ENCODE data around the gene KDM3B.

KDM3B gene

DNA sequence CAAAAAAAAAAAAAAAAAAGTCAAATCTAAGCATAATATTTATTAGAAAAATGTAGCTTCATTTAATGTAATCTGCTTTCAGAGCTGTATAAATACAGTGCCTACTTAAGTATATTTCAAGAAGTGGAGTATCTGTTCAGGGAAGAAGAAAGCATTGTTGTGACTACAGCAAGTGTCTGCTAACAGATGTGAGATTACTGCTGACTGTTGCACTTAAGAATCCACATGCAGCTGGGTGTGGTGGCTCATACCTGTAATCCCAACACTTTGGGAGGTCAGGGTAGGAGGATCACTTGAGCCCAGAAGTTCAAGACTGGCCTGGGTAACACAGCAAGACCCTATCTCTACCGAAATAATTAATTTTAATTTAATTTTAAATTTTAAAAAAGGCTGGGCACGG lies 19.0 kb downstream of the KDM3B start:
- no peak for DNase-seq (ENCODE audit: low read depth, low spot score)
- ChIA-PET POLR2A (no interaction called here), CTCF (interaction anchor here (5.9 kb wide), 1 partner anchor 18 kb away, joined by 70 read pairs; the partner anchor contains the start of gene KDM3B)
- H3K4me3 ChIP-seq (ENCODE audit: low read depth, low read length) = no peak overlapping the region
- TF ChIP-seq, protein P1, sequence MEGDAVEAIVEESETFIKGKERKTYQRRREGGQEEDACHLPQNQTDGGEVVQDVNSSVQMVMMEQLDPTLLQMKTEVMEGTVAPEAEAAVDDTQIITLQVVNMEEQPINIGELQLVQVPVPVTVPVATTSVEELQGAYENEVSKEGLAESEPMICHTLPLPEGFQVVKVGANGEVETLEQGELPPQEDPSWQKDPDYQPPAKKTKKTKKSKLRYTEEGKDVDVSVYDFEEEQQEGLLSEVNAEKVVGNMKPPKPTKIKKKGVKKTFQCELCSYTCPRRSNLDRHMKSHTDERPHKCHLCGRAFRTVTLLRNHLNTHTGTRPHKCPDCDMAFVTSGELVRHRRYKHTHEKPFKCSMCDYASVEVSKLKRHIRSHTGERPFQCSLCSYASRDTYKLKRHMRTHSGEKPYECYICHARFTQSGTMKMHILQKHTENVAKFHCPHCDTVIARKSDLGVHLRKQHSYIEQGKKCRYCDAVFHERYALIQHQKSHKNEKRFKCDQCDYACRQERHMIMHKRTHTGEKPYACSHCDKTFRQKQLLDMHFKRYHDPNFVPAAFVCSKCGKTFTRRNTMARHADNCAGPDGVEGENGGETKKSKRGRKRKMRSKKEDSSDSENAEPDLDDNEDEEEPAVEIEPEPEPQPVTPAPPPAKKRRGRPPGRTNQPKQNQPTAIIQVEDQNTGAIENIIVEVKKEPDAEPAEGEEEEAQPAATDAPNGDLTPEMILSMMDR (IDR thresholded peaks at IDR 0.05; ENCODE audit: insufficient read depth, low read length, missing control alignments) = no peak

DNA sequence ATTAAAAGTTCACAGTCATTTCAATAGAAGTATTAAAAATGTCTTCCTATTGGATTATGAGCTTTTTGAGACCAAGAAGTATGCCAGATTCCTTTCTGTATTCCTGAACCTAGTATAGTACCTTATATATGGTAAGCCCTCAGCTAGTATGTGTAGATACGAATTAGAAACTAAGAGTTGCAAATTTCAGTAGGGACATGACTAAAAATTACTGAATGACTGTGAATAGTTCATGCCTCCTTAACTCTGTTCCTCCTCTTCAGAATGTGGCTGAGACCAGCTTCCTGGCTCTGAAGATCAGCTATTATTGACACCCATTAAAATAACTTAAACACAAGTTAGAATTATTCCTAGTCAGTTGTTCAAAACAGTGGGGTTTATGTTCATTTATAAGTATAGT lies 19.7 kb downstream of the KDM3B start:
- ChIA-PET CTCF (interaction anchor here (5.9 kb wide), 1 partner anchor 19 kb away, joined by 70 read pairs; the partner anchor contains the start of gene KDM3B), POLR2A (no interaction called here)
- no peak overlapping the region for H3K4me3 ChIP-seq (ENCODE audit: low read depth, low read length)
- TF ChIP-seq, protein P1 (IDR thresholded peaks at IDR 0.05; ENCODE audit: insufficient read depth, low read length, missing control alignments) = no peak
- DNase-seq (ENCODE audit: low read depth, low spot score) = no peak

DNA sequence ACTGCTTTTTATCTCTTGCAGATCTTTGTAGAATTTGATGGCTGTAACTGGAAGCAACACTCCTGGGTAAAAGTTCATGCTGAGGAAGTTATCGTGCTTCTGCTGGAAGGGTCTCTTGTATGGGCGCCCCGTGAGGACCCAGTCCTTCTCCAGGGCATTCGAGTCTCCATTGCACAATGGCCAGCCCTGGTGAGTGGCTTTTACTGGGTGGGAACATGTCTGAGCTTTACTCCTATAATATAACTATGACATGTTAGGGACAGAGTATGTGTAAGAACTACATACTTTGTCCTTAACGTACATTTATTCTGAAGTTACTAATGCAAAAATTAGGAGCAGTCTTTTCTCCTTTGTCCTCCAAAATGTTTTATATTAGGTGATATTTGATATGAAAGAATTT lies 20.2 kb downstream of the KDM3B start:
- POLR2A ChIA-PET = interaction anchor here (0.6 kb wide), 1 partner anchor 41 kb away, joined by 3 read pairs; no protein-coding TSS in a partner anchor
- CTCF ChIA-PET = interaction anchor here (5.9 kb wide), 1 partner anchor 19 kb away, joined by 70 read pairs; the partner anchor contains the start of gene KDM3B

DNA sequence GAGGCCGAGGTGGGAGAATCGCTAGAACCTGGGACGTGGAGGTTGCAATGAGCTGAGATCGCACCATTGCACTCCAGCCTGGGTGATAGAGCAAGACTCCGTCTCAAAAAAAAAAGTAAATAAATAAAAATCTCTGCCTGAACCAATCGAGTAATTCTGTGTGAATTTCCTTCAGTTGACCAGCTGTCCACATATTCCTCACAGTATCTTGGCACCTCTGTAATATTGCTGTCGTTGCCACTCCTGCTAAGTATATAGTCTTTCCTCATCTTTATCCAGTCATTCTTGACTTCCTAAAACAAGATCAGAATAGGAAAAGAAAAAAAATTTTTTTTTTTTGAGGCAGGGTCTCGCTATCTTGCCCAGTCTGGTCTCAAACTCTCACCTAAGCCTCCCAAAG lies 29.9 kb downstream of the KDM3B start:
- no peak for DNase-seq (ENCODE audit: low read depth, low spot score)
- TF ChIP-seq, protein P1 (IDR thresholded peaks at IDR 0.05; ENCODE audit: insufficient read depth, low read length, missing control alignments) = no peak
- POLR2A ChIA-PET = no interaction called here
- H3K4me3 ChIP-seq (ENCODE audit: low read depth, low read length) = no peak overlapping the region
- CTCF ChIA-PET = interaction anchor here (1.6 to 1.8 kb wide), 2 partner anchors 10 to 29 kb away, joined by 5 read pairs; no protein-coding TSS in a partner anchor

More for the DNA sequence above, 20.2 kb downstream of the KDM3B start:
- TF ChIP-seq, protein P1 (IDR thresholded peaks at IDR 0.05; ENCODE audit: insufficient read depth, low read length, missing control alignments) = no peak
- no peak for DNase-seq (ENCODE audit: low read depth, low spot score)
- no peak overlapping the region for H3K4me3 ChIP-seq (ENCODE audit: low read depth, low read length)

DNA sequence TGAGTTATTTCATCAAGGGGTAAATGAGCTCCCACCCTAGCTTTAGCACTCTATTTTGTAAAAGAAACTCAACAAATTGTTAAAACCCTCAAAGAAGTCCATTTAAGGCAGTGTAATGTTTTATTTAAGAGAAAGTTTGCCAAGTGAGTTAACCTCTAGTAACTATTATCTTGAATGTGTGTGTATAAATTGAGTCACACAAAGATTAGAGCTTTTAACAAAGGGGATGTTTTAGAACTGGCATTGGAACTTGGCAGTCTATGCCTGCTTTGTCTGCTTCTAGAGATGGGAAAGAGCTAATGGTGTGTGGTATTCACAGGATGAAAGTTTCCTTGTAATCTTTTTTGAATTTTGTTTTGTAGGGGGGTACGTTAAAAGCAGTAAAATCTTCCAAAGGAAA lies 33.2 kb downstream of the KDM3B start:
- DNase-seq (ENCODE audit: low read depth, low spot score) = no peak
- CTCF ChIA-PET = interaction anchor here (1.3 to 2.0 kb wide), 5 partner anchors 14 to 162 kb away, joined by 3 to 4 read pairs (median 3); partner anchors contain the start of gene KDM3B
- no peak overlapping the region for H3K4me3 ChIP-seq (ENCODE audit: low read depth, low read length)
- TF ChIP-seq, protein P1 (IDR thresholded peaks at IDR 0.05; ENCODE audit: insufficient read depth, low read length, missing control alignments) = no peak
- POLR2A ChIA-PET = no interaction called here

DNA sequence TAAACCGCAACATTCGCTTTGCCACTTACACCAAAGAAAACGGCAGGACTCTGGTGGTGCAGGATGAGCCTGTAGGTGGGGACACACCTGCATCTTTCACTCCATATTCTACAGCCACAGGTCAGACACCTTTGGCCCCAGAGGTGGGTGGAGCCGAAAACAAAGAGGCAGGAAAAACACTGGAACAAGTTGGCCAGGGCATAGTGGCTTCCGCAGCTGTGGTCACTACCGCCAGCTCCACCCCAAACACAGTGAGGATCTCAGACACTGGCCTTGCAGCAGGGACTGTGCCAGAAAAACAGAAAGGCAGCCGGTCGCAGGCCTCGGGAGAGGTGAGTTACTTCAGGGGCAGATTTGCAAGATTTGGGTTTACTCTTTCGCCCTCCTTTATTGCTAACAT lies 33.8 kb downstream of the KDM3B start:
- DNase-seq (ENCODE audit: low read depth, low spot score) = no peak
- H3K4me3 ChIP-seq (ENCODE audit: low read depth, low read length) = no peak overlapping the region
- ChIA-PET CTCF (interaction anchor here (1.3 to 2.0 kb wide), 5 partner anchors 13 to 163 kb away, joined by 3 to 4 read pairs (median 3); partner anchors contain the start of gene KDM3B), POLR2A (no interaction called here)
- TF ChIP-seq, protein P1 (IDR thresholded peaks at IDR 0.05; ENCODE audit: insufficient read depth, low read length, missing control alignments) = no peak
